Cortex of kidney (tissue), 1 donor: Measurements from ENCODE around the gene KRTAP10-3.
"Not testable (repeated sequence)": the region's sequence is repeated elsewhere in the genome, so short reads cannot be mapped to it uniquely, and the experiment has no call there.

Experiments used
- DNase-seq: peaks from one replicate; lab custom pipeline; 2025; lab: John Stamatoyannopoulos, UW

The KRTAP10-3 gene

DNA sequence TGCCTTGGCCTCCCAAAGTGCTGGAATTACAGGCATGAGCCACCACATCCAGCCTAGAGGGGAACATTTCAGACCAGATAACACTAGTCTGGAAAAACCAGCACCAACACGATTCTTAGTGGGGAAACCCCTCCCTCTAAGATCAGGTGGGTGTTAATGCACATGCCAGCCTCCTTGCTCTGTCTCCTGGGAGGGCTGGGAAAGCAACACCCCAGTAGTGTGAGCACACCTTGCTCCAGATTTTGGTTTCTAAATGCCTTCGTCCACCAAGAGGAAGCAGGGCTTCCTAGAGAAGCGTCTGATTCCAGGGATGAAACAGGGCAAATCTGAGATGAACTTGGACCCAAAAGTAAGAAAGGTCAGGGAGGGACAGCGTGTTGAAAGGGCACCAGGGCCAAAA, 12.7 kb upstream of the KRTAP10-3 start:
- no peak for DNase-seq

DNA sequence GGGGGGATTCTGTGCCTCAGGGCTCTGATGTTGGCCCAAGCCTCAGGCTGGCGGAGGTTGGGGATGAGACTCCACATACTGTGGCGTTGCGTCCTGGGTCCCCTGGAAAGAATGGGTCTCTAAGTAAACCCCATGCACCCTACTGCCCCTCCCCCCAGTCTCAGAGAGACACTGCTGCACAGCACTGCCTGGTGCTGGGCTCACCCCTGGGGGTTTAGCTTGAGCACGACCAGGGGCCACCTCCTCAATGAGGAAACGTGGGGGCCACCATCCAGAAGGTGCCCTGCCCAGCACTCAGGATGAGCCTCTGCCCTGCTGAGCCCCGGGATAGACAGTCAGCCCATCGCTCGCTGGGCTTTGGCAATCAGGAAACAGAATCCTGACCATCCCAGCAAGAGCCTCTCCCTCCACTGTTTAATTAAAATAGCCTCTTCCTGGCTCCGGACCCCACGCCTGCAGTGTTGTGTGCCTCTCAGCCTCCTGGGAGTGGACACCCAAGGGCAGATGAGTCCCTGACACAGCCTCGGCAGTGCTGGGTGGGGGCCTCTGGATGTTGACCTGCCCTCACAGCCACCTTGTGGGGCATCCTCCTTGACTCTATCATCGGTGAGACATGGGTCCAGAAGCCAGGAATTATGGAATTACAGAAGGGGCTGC, 11.4 kb upstream of the KRTAP10-3 start:
- no peak for DNase-seq

DNA sequence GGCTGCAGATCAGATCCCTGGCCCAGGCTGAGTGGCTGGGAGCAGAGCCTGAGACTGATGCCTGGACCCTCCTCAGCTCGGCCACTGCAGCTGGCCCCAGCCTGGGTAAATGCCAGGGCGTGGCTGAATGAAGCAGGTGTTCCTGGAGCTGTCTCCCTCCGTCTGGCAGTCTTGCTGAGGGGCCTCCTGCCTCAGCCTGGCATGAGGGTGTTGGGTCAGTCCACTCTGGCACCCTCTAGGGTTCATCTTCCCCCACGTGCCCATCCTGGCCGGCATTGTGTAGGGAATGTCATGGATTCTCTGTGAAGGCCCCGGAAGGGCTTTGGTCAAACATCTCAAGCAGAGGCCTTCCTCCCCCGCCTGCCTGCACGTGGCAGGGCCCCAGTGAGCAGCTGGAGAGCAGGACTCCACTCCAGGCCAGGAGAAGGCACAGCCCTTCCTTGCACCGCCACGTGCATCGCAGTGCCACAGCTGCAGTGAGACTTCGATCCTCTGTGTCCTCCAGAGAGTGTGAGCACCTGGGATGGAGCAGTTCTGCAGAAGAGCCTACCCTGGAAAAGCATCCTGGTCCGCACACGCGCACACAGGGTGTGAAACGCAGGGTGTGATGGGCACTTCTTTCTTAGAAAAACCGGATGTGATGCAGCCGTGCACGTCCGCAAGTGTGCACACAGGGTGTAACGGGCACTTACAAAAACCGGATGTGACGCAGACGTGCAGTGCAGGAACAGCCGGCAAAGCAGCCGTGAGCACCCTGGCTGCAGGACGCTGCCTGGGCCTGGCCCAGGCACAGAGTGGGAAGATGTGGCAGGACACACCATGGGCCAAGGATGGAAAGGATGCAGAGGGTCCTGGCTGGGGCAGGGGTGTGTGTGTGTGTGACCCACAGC, 10.3 kb upstream of the KRTAP10-3 start:
- no peak for DNase-seq

DNA sequence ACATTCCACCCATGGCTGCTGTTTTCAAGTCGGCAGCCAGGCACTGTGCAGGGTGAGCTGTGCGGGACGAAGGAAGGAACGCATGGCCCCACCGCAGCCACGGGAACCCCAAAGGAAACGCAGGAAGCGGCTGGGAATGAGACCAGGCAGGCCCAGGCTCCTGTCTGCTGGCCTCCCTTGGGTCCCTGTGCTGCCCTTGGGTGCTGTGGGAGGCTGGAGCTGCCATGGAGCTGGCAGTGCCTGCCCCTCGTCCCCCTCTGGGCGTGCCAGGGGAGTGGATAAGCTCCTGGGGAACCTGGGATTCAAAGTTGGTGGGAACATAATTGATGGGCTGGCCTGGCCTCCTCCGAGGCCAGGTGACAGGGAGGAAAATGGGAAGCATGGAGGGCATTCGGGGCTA, 9.7 kb upstream of the KRTAP10-3 start:
- no peak for DNase-seq

- no peak for DNase-seq
These were observed 9.0 kb upstream of the KRTAP10-3 start for GRCh38 chr21:44567481-44568171.

DNA sequence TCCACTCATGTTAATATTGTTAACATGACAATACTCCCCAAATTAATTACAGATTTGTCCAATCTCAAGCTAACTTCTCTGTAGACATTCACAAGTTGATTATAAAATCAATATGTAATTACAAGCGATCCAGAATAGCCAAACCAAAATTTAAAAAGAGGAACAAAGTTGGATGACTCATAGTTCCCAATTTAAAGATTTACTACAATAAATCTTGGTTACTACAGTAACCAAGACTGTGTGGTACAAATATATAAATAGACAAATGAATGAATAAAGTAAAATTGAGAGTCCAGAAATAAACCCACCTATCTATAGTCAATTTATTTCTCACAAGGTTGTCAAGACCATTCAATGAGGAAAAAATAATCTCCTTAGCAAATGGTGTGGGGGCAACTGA, 7.8 kb upstream of the KRTAP10-3 start:
- no peak for DNase-seq

- DNase-seq = no peak
These were observed 6.4 kb upstream of the KRTAP10-3 start for GRCh38 chr21:44564886-44565598.

GRCh38 chr21:44564099-44564498, 5.5 kb upstream of the KRTAP10-3 start:
- no peak for DNase-seq

DNA sequence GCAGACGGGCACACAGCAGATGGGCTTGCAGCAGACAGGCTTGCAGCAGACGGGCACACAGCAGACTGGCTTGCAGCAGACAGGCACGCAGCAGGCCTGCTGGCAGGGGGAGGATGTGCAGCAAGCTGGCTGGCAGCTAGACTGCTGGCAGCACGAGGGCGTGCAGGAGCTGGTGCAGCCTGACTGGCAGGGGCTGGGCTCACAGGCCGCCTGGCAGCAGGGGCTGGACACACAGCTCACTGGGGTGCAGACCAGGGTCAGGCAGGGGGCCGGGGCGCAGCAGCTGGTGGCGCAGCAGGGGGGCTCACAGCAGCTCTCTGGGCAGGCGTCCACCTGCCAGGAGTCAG, 293 bp downstream of the KRTAP10-3 start:
- not testable (repeated sequence) for DNase-seq

- DNase-seq = no peak
These were observed 885 bp downstream of the KRTAP10-3 start for GRCh38 chr21:44557491-44558328.

GRCh38 chr21:44556879-44557278, 1.7 kb downstream of the KRTAP10-3 start:
- DNase-seq = no peak

DNA sequence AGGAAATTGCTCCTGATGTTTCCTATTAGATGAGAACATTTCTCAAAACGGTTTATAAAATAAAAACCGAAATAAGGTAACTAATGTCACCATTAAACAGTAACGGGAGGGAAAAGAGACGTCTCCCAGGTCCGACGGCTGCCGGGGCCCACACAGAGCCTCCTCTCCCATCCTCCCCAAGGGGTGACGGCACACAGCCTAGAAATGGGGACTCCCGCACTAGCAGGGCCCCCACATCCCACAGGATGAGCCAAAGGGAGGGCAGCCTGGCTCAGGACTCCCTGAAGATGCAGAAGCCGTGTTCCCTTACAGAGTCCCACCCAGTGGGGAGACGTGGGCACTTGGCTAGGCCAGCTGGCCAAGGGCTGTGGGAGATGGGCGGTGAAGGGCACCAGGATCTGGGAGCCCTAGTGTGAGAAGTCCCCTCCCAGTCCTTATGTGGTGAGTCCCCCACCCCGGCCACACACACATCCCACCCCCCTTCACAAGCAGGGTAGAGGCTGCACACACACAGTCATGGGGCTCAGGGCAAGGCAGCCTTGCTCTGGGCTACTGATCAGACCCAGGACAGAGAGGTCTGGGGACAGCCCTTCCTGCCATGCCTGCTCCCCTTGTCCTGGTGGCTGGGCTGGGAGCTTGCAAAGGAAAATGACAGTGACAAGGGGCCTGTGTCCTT, 3.3 kb downstream of the KRTAP10-3 start:
- DNase-seq = no peak

DNA sequence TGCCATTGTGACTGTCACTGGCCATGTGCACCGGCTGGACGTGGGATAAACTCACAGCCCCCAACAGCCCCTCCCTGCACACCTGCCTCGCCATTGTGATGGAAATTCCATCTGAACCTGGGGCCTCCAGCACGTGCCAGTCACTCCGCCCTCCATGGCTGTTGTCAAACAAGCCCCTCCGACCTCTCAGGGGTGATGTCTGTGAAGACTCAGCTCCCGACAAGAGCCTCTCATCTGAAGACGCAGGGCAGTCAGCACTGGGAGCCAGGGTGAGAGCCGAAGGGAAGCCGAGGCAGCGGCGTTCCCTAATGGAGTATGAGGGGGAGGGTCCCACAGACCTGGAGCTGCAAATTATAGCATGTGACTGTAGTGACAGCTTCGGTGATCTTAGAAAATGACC, 5.9 kb downstream of the KRTAP10-3 start:
- no peak for DNase-seq

DNA sequence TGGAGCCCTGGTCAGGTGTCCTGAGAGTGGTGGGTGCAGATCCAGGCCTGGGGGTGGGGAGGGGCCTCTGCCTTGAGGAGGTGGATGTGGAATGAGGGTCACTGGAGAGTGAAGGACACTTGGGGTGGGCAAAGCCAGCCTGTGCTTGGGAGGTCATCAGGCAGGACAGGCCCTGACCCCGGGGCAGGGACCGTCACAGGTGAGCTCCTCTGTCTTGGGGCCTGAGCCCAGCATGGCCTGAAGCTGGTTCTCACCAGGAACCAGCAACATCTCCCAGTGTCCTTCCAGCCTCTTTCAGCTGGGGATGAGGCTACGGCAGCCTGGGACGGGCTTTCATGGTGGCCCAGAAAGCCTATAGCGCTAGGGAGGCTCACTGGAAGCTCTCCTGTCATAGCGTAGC, 6.5 kb downstream of the KRTAP10-3 start:
- DNase-seq = no peak

GRCh38 chr21:44551340-44551961, 7.1 kb downstream of the KRTAP10-3 start, which contains the start of gene KRTAP10-2:
Gene KRTAP10-2 (minus strand): TSS chr21:44551505. CDS start chr21:44551458, 47 bp downstream.
- DNase-seq = no peak

GRCh38 chr21:44550807-44551206, 7.8 kb downstream of the KRTAP10-3 start:
- no peak for DNase-seq

- not testable (repeated sequence) for DNase-seq
These were observed 8.3 kb downstream of the KRTAP10-3 start for GRCh38 chr21:44550285-44550684.

DNA sequence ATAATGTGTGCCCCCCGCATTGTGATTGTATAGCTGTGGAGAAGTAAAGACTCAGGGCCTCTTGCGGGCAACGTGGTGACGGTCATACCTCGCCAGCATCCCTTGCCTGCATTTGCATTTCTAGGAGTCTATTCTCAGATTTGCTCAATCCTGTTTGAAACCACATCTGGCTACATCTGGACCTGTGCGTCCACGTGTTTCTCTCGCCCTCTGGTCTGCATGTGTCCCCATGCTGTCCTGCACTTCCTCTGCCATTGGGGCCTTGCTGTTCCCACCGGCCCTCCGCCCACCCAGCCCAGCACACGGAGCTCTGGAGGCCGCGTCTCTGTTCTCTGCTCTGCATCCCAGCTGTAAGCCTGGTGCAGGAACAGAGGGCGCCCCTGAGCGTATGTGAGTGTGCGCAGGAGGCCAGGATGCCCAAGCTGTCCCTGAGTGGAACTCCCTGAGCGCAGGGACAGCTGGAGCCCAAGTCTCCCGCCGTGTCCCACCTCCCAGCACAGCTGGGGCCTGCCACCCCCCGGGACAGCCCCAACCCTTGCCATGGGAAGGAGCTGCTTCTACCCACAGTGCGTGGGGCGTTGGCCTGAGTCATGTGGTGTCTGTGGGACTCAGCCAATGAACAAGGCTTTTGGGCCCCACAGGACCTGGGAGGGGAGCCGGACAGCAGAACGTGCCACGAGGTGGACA, 8.9 kb downstream of the KRTAP10-3 start:
- no peak for DNase-seq

- no peak for DNase-seq
These were observed 9.7 kb downstream of the KRTAP10-3 start for GRCh38 chr21:44548922-44549321.

DNA sequence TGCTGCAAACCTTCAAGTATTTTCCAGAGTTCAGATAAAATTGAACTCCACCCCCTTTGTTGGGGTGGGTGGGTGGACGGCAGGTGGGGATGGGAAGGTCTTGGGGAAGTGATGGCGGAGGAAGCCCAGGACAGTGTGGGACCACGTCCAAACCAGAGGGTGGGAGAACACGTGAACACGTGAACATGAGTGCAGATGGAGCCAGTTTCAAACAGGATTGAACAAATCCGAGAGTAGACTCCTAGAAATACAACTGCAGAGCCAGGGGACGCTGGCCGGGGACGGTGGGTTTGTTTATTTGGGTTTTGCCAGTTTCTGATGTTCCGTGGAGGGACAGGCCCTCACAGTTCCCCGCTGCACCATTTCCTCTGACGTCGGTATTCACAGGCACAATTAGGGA, 10.2 kb downstream of the KRTAP10-3 start:
- no peak for DNase-seq
